Tibial nerve (tissue), 4 donors: Measurements from ENCODE around the gene FAM168B. TPM values are rescaled to one million over a fixed set of nuclear protein-coding genes. Genes with fewer than 3 reads are reported as not detected.
"Not testable (repeated sequence)": the region's sequence is repeated elsewhere in the genome, so short reads cannot be mapped to it uniquely, and the experiment has no call there.

Source experiments
- DNase-seq, 2 donors: peaks; one replicate each; pipeline ENCODE4 v3.0.0-alpha.2; 2019; ENCODE audit warnings: low spot score in 2 of 2
- H3K27ac ChIP-seq, 4 donors: fragments of 200-600 bp; sonication (generic) in 3 of 4; one replicate each; pipeline ENCODE4 v1.5.1; 2017 to 2019; ENCODE audit warnings: mild to moderate bottlenecking in 1 of 4
- H3K27me3 ChIP-seq, 2 donors: fragments of 200-600 bp; sonication (generic) in 1 of 2; one replicate each; pipeline versions ENCODE4 v1.5.1 to v1.6.0; 2017 to 2019
- H3K36me3 ChIP-seq, 3 donors: fragments of 200-600 bp; sonication (generic); one replicate each; pipeline ENCODE4 v1.5.1; 2018 to 2019
- H3K4me1 ChIP-seq, 4 donors: fragments of 200-600 bp; sonication (generic) in 3 of 4; one replicate each; pipeline ENCODE4 v1.5.1; 2017 to 2019
- H3K4me3 ChIP-seq, 4 donors: fragments of 200-600 bp; sonication (generic) in 3 of 4; one replicate each; pipeline ENCODE4 v1.5.1; 2017 to 2019; ENCODE audit warnings: mild to moderate bottlenecking in 1 of 4, moderate library complexity in 1 of 4
- H3K9me3 ChIP-seq, 4 donors: fragments of 200-600 bp; sonication (generic) in 3 of 4; one replicate each; pipeline ENCODE4 v1.5.1; 2017 to 2019
- EP300 ChIP-seq, 2 donors: sonication (generic); formaldehyde crosslinking; IDR thresholded peaks; one replicate each; pipeline ENCODE4 v1.6.1; 2017; ENCODE audit warnings: antibody characterized with exemption in 2 of 2, mild to moderate bottlenecking in 1 of 2
- POLR2A ChIP-seq, 2 donors: fragments of 450-650 bp; IDR thresholded peaks; one replicate each; pipeline ENCODE4 v1.6.1; 2017; ENCODE audit warnings: antibody characterized with exemption in 2 of 2, mild to moderate bottlenecking in 2 of 2, moderate library complexity in 2 of 2
- WGBS, 2 donors: methylation state at CpG; one replicate each; pipeline ENCODE4 v1.1.5; 2018; 5-methylcytosine and 5-hydroxymethylcytosine counted together
- total RNA-seq, 4 donors: library from RNA; depleted of rRNA; stranded (reverse); fragments of >200 nt; gene quantifications; one replicate each; pipeline ENCODE4 v1.1.0, GENCODE V29; 2016
- TF ChIP-seq, protein P1 (sequence below), 5 experiments: fragments of 200-600 bp in 3 of 5; fragments of 450-650 bp in 2 of 5; sonication (generic) in 3 of 5; IDR thresholded peaks; one replicate each; pipeline ENCODE4 v1.5.1; 2016 to 2019; ENCODE audit warnings: antibody characterized with exemption in 5 of 5, mild to moderate bottlenecking in 3 of 5, moderate library complexity in 2 of 5

Gene FAM168B
- total RNA-seq, 4 donors from 2014 or later: 96.0 to 115 (median 107) TPM

DNA sequence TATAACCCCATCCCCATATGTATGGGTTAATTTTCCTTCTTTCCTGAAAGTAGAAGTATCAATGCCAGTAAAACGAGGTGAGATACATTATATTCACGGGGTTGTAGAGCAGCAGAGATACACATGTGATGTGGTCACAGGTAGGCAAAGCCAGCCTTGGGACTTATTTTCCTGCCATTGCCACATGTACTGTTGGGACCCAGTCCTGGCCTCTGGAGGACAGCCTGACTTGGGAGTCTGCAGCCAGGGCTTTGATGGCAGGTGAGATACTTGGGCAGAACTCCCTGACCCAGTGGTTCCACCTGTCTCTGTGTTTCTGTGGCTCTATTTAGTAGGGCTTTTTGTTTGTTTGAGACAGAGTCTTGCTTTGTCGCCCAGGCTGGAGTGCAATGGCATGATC is 29.9 kb upstream of the FAM168B start:
- H3K27me3 ChIP-seq: no peaks in the 10 kb centered on the region

DNA sequence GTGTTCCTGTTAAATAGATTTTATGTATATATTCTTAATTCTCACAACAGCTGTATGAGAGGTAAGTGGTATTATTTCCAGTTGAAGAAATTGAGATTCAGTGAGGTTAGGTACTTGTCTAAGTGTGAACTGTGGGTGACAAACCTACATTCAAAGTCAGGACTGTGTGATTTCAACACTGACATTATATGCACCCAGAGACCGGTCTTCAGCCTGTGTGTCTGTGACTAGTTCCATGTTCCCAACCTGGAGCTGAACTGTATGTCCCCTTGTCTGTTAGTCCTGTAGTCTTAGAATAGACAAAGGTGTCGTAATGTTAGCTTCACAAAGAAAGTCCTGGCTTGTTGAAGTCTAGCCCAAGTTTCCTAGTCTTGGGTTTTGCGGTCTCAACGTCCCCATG is 29.2 kb upstream of the FAM168B start:
- no peak overlapping the region for H3K4me3 ChIP-seq
- H3K9me3 ChIP-seq: no peaks in the 10 kb centered on the region
- DNase-seq: no peak
- H3K27ac ChIP-seq: no peak overlapping the region
- 96 to 99% methylated on average over 4 of the region's 4 CpGs for WGBS, 2 donors
- peaks cover 0 to 12% (median 0%) of the 10 kb centered on the region in 4 donors for H3K4me1 ChIP-seq
- H3K27me3 ChIP-seq: no peaks in the 10 kb centered on the region
- peaks cover 0 to 46% (median 6%) of the 10 kb centered on the region in 3 donors for H3K36me3 ChIP-seq
- TF ChIP-seq, protein P1, sequence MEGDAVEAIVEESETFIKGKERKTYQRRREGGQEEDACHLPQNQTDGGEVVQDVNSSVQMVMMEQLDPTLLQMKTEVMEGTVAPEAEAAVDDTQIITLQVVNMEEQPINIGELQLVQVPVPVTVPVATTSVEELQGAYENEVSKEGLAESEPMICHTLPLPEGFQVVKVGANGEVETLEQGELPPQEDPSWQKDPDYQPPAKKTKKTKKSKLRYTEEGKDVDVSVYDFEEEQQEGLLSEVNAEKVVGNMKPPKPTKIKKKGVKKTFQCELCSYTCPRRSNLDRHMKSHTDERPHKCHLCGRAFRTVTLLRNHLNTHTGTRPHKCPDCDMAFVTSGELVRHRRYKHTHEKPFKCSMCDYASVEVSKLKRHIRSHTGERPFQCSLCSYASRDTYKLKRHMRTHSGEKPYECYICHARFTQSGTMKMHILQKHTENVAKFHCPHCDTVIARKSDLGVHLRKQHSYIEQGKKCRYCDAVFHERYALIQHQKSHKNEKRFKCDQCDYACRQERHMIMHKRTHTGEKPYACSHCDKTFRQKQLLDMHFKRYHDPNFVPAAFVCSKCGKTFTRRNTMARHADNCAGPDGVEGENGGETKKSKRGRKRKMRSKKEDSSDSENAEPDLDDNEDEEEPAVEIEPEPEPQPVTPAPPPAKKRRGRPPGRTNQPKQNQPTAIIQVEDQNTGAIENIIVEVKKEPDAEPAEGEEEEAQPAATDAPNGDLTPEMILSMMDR (IDR thresholded peaks at IDR 0.05): no peak
- no peak for TF ChIP-seq POLR2A (IDR thresholded peaks at IDR 0.05)
- TF ChIP-seq EP300 (IDR thresholded peaks at IDR 0.05): no peak

More for the DNA sequence above, 29.9 kb upstream of the FAM168B start:
- Histone ChIP-seq H3K36me3 (peaks cover 0 to 53% (median 12%) of the 10 kb centered on the region in 3 donors), H3K9me3 (no peaks in the 10 kb centered on the region), H3K27ac (no peak overlapping the region), H3K4me1 (peaks cover 0 to 15% (median 0%) of the 10 kb centered on the region in 4 donors), H3K4me3 (no peak overlapping the region)
- TF ChIP-seq POLR2A (IDR thresholded peaks at IDR 0.05) (no peak), EP300 (IDR thresholded peaks at IDR 0.05) (no peak)
- TF ChIP-seq, protein P1 (IDR thresholded peaks at IDR 0.05): no peak
- no peak for DNase-seq
- 96 to 98% methylated on average over 3 of the region's 3 CpGs for WGBS, 2 donors

GRCh38 chr2:131121464-131121863 is 28.2 kb upstream of the FAM168B start:
- Histone ChIP-seq H3K27me3 (no peaks in the 10 kb centered on the region), H3K4me1 (peaks cover 0 to 6% (median 0%) of the 10 kb centered on the region in 4 donors), H3K36me3 (peaks cover 0 to 42% (median 0%) of the 10 kb centered on the region in 3 donors), H3K9me3 (no peaks in the 10 kb centered on the region), H3K4me3 (no peak overlapping the region), H3K27ac (no peak overlapping the region)
- no peak for DNase-seq
- 91 to 97% methylated on average over 4 of the region's 4 CpGs for WGBS, 2 donors
- TF ChIP-seq POLR2A (IDR thresholded peaks at IDR 0.05) (no peak), EP300 (IDR thresholded peaks at IDR 0.05) (no peak)
- TF ChIP-seq, protein P1 (IDR thresholded peaks at IDR 0.05): no peak

- no peak for DNase-seq
- WGBS, 2 donors: 93 to 96% methylated on average over 12 of the region's 12 CpGs
- H3K36me3 ChIP-seq: peaks cover 0 to 44% (median 0%) of the 10 kb centered on the region in 3 donors
- peaks cover 0 to under 1% (median 0%) of the 10 kb centered on the region in 4 donors for H3K4me1 ChIP-seq
- H3K9me3 ChIP-seq: no peaks in the 10 kb centered on the region
- H3K4me3 ChIP-seq: no peak overlapping the region
- TF ChIP-seq EP300 (IDR thresholded peaks at IDR 0.05) (no peak), POLR2A (IDR thresholded peaks at IDR 0.05) (no peak)
- TF ChIP-seq, protein P1 (IDR thresholded peaks at IDR 0.05): no peak
- no peak overlapping the region for H3K27ac ChIP-seq
- H3K27me3 ChIP-seq: no peaks in the 10 kb centered on the region
Observed at GRCh38 chr2:131120815-131121317, 27.6 kb upstream of the FAM168B start.

GRCh38 chr2:131115752-131116151 is 22.5 kb upstream of the FAM168B start:
- Histone ChIP-seq H3K4me1 (peaks cover 0 to 32% (median 15%) of the 10 kb centered on the region in 4 donors), H3K36me3 (peaks cover 0 to 12% (median 0%) of the 10 kb centered on the region in 3 donors), H3K27me3 (no peaks in the 10 kb centered on the region), H3K27ac (no peak overlapping the region), H3K9me3 (no peaks in the 10 kb centered on the region), H3K4me3 (no peak overlapping the region)
- no peak for DNase-seq
- TF ChIP-seq EP300 (IDR thresholded peaks at IDR 0.05): no peak
- TF ChIP-seq, protein P1 (IDR thresholded peaks at IDR 0.05): no peak

DNA sequence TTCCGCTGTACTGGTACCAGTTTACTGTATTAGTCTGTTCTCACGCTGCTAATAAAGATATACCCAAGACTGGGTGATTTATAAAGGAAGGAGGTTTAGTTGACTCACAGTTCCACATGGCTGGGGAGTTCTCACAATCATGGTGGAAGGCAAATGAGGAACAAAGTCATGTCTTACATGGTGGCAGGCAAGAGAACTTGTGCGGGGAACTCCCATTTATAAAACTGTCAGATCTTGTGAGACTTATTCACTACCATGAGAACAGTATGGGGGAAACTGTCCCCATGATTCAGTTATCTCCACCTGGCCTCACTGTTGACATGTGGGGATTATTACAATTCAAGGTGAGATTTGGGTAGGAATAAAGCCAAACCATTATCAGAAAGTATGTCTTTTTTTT is 21.7 kb upstream of the FAM168B start:
- not testable (repeated sequence) for H3K27me3 ChIP-seq, H3K27ac ChIP-seq, H3K9me3 ChIP-seq, H3K4me3 ChIP-seq, H3K36me3 ChIP-seq, DNase-seq
- WGBS, 2 donors: 94 to 96% methylated on average over 3 of the region's 3 CpGs
- peaks cover 0 to 32% (median 15%) of the 10 kb centered on the region in 4 donors for H3K4me1 ChIP-seq
